Cerebellar cortex (tissue), 1 donor: Measurements from ENCODE around the gene GIMAP8.

Experiments used
- DNase-seq: peaks from one replicate; pipeline ENCODE4 v3.0.0-alpha.2; 2015; ENCODE audit warnings: low spot score

The GIMAP8 gene

DNA sequence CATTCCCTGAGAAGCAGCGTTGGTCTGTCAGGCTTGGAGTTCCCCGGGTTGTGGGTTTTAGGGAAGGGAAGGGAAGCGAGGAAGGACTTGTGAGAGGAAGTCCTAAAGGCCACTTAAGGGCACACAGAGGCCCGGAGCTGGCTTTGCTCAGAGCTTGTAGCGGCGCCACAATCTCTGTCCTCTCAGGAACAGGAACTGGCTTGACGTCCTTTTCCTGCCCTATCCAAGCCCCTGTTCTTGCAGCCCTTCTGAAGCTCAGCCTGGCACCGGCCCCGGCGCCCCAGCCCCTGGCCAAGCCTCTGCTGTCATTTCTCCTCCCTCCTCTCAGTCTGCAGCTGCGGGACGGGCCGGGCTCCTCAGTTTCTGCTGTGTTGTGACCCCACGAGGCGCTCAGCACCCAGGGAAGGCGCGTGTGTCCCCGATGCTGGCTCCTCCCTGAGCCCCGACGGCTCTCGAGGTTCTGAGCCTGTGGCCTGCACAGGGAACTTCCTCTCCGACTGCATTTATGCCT lies at the start of gene GIMAP8:
Gene GIMAP8 (plus strand): TSS at position 140 of the 511 bp plus-strand sequence. CDS start 16,069 bp downstream, outside the sequence.
- no peak for DNase-seq

DNA sequence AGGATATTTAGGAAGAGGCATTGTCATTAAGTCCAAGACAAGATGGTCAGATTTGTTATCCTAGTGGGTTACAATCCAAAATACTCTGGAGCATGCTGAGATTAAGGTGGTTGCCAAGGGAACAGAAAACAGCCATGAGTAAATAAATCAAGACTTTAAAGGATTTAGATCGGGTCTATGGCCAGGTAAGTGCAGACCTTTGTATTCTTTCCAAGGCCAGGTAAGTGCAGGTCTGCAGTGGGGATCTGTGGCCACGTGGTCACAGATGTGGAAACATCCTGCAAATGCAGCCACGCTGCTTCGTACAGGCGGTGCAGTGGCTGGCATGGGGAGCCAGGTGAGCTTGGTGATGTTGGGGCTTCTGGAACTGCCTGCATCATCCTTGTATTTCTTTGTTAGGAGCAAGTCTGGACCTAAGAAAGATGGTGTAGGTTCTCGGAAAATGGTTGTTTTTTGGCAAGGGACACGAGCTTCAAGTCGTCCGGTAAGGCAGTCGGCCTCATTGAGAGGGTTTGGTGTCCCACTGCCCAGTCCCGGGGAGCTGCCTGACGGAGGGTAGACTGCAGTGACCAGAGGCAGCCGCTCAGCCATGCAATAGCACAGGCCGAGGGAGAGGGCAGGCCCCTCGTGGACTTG lies 49.5 kb upstream of the GIMAP8 start:
- no peak for DNase-seq

DNA sequence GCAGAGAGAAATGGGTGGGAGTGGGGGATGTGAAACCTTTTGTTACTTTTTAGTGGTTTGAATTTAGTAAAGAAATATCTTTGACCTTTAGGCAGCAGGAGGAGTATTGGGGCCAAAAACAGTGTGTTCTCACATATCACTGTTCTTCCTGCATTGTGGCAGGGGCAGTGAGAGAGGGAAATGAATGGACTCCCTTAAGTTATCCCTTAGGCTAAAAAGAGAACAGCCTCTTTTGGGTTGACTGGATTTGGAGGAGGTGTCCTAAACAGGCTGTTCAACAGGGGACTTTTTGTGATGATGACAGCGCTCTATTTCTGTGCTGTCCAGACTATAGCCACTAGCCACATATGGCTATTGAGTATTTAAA lies 49.0 kb upstream of the GIMAP8 start:
- DNase-seq: no peak

DNA sequence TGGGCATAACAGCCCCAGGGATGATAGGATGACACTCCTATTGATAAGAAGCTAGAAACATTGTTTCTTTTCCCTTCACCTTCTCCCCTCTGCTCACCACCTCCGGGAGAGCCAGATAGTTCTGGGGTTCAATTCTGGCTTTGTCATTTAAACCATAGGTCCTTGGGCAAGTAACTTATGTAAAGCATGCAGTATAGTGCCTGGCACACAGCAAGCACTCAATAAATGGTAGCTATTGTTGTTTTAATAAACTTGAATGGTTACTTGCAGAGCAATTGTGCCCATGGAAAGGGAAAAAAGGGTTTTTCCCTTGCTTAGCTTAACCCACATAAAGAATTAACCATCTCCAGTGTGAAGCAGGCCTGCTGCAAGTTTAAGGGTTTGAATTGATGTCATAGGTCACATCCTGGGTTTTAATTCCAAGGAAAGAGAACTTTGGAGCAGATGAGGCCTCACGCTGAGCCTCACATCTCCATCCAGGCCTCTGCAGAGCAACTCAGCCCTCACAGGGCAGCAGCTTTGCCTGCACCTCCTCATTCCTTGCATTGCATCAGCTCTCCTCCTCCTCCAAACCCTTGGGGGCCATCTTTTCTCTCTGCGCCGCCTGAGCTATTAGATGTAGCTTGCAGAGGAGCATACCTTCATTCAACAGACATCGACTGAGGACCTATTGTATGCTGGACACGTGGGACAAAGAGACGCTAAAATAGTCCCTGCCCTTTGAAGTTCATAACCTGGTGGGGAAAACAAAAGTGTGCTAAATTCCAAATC lies 48.4 kb upstream of the GIMAP8 start:
- DNase-seq: no peak

DNA sequence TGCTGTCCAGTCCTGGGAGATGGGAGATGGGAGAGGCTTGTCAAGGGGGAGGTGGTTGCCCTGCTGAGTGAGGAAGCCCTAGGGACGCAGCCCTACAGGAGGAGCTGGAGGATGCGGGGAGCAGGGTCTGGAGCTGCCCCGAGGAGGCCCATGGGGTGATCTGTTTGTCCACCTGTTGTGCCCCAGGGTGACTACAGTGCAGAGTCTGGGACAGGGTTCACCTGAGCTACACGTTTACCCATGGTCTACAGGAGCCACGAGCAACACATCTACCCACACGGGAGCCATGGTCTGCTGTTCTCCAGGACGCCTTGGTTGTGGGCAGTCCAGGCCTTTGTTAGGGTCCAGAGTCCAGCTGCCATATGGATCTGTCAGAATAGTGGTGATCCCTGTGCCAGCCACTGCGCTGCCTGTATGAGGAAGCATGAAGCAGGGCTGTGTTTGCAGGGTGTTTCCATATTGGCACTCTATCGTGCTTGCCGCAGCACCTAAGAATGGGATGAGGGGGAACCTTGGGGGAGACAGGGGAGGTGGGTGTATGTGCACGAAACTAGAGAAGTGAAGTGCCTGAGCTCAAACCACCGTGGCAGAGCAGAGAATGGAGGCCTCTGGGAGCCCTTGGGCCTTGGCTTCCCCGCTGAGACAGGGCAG lies 47.6 kb upstream of the GIMAP8 start:
- DNase-seq: no peak

DNA sequence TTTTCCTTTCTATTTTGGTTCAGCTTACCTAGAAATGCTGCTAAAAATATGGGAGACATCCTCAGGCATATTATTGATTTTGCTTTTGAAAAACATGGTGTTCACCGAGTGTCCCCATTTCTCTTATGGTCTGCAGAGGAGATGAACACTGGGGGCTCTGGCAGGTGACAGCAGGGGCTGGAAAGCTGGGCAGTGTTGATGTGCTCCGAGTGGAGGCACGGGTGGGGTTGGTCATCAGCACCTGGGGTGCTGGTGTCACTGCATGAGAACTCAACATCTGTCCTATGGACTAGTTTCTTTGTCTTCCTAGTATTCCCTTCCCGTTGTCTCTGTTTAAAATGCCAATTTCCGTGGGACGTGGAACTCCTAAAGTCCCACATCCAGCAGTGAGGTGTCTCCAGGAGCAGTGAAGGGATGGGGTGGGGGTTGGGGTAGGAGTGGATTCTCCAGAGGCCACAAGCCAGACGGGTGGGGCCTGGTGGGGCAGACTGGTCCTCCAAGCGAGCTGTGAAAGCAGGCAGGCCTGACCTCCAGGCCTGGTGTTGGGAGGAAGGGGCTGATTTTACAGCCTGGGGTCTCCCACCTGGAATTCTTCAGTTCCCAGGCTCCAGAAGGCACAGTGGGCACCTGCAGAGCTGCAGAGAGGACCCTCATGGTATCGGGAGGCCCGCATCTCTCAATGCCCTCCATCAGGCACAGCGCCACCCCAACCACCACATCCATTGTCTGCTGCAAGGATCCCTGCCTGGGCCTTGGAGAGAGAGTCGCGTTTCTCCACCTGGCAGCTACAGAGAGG lies 46.9 kb upstream of the GIMAP8 start:
- no peak for DNase-seq

DNA sequence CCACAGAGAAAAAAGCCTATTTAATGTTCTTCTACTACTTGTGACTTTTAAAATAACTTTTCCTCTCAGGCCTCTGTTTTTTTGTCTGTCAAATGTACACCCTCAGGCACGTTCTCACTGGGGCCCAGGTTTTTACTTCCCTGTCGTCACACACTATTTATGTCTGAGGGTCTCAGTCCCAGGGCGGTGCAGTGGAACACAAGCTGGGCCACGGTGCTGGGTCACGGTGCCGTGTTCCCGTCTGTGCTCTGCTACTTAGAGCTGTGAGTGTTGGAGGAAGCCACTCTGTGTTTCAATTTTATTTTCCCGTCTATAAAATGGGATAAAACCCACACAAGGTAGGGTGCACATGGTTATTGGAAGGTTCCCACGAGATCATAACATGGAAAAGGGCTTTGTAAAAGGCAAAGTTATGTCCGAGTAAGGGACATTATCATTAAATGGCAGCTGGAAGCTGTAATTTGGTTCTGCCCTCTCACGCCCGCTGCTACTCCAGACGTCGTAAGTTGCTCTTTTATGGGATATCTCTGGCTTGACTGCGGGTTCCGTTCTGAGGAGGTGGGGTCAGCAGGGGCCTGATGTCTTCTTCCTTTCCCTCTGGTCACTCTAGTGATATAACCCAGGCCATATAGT lies 46.1 kb upstream of the GIMAP8 start:
- DNase-seq: no peak

DNA sequence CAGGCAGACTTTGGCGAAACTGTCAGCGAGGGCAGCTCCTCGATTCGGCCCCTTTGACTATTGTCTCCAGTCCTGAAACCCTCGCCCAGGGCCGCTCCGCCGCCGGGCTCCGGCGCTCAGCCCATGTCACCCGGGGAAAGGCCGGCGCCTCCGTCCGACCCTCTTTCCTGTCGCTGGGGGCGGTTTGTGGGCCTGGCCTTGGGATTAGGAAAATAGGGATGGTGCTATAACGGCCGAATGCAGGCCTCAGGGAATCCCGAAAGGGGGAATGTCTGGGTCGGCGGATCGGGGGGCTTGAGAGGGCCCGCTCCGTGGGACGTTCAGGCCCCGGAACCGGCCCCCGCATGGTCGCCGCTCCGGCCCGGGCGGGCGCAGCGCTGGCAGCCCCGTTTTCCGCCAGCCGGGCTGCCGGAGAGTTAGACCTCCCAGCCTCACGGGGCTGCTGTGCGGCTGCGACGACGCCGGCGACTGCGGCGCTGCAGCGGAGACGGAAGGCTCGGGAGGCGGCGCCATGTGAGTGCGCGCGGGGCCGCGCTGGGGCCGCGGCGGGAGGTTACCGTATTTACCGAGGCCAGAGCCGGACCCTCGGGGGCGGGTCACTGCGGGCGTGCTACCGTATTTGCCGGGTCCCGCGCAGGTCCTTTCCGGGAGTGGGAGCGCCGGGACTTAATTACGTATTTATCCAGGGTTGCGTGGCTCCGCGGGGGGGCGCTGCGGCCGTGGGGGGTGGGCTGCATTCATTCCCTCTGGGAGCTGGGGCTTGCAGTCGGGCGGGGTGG lies 45.4 kb upstream of the GIMAP8 start:
- DNase-seq: peak; percentile 82

DNA sequence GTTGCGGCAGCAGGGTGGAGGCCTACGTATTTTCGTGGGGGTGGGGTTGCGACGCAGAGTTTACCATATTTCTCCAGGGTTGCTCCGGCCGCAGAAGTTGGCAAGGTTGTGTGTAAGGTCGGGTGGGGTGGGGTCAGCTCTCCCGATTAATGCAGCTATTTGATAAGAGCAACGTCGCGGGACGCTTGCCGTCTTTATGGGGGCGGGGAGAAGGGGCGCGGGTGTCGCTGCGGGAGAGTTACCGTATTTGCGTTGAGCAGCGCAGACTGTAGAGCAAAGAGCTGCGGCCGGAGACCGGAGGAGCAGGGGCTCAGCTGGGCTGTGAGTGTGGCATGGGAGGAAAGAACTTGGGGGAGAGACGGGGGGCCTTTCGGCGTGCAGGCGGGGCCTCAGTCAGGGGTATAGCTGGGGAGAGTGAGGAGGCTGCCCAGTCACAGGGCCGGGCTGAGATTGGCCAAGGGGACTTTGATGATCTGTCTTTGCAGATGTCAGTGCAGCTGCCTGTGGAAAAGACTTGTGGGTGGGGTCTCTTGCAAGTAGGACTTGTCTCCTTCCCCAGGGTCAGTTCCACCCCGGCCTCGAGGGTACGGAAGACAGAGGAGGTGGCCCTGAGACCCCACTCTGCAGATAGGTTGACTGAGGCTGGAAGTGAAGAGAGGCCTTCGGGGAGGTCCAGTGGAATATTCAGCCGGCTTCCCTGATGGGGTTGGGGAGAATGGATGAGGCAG lies 44.7 kb upstream of the GIMAP8 start:
- peak; percentile 42 for DNase-seq

DNA sequence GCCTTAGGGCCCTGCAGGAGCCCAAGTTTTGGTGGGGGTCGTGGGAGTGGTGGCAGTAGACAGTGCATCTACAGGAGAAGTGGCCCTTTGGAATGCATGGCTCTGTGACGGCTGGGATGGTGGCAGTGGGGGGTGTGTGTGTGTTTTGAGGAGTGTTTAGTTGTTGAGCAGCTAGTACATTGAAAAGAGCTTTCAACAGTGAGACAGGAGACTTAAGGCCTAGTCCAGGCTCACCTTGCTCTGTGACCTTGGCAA lies 44.2 kb upstream of the GIMAP8 start:
- DNase-seq: peak; percentile 28

DNA sequence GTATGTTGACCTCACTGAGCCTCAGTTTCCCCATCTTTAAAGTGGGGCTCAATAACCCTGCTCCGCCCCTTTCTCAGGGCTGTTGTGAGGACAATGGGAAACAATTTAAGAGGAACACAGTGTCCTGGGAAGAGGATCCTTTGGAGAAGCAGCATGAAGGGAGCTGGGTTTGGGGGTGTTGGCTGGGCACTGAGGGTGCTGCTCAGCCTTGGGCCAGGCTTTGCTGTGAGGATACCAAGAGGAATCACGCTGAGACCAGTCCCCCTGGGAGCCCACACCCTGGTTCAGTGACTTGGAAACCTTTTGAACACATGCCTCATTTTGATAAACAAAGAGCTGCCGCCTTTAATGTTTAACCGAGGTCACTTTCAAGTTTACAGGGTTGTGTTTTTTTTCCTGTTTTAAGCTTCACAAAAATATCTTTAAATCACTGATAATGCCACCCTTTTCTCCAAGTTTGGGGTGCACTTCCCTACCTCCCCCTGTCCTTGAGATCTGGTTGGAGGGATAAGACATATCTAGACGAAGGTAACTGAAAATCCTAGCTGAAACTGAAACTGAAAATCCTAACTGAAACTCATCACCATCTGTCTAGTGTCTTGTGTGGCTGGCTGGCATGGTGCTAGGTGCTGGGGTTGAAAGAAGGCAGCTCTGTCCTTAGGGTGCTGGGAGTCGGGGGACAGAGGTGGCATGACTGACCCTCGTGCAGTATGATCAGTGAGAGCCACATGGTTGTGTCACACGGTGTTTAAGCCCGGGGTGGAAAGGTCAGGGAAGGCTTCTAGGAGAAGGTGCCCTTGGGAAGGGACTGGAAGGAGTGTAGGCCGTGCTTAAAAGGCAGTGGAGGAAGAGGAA lies 43.6 kb upstream of the GIMAP8 start:
- DNase-seq: no peak

DNA sequence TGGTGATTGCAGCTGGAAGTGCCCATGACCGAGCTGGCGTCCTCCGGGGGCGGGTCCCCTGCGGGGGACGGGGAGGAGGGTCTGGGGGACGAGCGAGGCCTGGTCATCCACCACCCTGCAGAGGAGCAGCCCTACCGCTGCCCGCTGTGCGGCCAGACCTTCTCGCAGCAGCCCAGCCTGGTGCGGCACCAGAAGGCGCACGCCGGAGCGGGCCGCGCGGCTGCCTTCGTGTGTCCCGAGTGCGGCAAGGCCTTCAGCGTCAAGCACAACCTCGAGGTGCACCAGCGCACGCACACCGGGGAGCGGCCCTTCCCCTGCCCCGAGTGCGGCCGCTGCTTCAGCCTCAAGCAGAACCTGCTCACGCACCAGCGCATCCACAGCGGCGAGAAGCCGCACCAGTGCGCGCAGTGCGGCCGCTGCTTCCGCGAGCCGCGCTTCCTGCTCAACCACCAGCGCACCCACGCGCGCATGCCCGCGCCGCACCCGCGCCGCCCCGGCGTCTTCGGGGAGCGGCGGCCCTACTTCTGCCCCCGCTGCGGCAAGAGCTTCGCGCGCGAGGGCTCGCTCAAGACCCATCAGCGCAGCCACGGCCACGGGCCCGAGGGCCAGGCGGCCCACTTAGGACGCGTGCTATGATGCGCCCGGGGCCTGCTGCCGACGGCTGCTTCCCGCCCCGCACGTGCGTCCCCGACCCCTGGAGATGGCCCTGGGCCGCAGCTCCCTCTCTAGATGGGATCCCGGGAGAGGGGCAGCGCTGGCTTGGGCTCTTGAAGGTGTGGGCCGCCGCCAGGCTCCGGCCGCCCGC lies 42.6 kb upstream of the GIMAP8 start:
- no peak for DNase-seq

DNA sequence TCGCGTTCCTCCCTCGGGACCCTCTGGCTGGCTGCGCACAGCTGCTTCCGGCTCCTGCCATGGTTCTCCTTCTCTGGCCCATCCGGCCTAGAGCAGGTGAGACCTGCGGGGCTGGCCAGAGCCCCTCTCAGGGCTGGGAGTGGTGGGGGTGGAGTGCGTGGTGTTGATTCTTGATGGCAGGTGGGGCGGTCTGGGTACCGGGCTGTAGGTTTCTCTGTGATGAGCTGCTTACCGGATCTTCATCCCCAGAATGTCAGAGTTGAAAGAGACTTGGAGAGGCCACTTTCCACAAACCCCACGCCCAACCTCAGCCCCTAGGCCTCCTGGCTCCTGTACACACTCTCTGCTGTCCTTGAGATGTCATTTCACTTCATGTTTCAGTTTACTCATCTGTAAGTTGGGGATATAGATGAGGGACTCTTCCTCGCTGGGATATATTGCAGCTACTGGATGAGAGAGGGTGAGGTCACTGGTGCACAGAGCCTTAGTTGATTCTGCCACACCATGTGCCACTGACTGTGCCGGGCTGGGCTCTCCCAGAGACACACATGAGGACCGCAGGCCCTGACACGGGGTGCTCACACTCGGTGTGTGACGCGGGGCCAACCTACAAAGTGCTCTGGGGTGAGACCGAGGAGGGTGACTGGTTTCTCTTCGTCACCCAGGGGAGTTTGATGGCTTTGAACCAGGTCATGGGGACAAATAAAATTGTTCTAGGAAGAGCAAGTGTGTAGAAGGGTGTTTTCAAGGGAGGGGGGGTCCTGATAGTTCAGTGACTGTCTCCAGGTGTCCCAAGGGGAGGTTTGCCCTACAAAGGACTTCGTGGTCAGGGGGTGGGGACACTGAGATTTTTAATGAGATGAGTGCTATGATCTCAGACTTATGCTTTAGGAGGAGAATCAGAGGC lies 41.8 kb upstream of the GIMAP8 start:
- DNase-seq: no peak

DNA sequence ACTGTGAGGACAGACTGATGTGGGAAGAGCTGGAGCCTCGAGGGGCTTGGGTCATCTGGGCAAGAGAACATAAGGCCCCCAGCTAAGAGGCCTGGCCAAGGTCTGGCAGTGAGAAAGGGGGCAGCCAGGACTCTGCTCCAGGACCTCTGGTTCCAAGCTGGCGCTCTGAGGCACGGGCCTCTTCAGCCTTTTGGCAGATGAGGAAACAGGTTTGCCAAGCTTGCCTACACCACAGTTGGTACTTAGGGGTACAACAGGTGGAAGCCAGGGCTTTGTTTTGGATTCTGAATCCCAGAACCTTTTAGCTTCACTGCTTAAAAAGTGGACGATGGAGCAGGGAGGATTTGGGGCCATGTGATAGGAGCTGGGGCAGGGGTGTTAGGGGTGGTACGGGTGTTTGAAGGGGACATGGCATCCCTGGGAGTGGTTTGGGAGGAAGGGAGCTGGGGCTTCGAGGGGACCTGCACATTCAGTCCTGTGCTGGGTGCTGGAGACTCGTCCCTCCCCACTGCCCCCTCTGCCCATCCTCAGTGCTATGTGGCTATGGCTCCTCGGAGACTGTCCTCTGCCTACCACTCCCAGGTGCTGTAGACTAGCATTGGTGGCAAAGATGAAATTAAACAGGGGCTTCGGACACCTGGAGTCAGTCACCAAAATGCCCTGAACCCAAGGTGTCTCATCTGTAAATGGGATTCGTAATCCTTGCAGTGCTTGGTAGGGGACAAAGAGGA lies 41.0 kb upstream of the GIMAP8 start:
- no peak for DNase-seq

DNA sequence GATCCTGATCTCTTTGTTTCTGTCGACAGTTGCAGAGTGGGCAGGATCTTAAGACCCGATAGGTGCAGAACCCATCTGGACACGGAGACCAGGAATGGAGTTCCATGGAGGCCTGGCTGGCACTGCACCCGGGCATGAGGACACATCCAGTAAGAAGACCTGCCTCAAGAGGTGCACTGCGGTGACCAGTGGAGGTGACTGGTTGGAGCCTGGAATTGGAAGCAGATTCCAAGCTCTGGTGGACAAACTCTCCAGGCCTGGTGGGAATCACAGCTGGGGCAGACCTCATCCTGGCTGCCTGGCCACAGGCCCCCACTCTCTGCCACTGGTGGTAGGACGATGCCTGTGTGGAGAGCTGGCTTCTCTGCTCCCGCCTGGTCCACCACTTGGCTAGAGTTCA lies 40.3 kb upstream of the GIMAP8 start:
- no peak for DNase-seq

DNA sequence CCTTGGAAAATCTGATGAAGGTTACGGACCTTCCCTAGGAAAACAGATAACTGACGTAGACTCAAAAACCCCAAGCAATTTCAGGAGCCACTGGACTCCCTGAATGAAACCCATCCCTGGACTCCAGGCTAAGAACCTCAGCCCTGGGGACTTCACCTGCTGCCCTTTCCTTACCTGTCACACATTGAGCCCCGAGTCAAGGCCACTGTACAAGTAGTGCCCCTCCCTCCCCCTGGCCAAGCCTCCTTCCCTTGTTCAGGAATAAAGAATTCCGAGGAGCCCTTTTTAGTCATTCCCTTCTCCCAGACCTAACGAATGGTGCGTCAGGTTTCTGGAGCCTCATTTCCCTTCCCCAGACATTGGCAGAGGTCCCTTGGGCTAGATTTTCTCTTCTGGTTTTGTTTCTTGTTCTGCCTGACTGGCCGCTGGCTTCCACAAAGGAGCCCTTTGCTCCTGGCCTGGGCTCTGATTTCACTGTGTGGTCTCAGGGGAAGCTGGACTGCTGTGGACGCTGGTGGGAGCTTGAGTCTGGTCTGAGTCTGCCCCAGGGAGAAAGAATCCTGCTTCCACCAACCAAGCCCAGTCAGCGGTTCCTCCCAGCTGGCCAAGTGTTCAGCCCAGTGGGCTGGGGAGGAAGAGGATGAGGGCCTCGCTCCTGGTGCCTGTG lies 39.6 kb upstream of the GIMAP8 start:
- DNase-seq: no peak
